Effector memory CD4-positive, alpha-beta T cell (primary cell): ENCODE data around the gene TNFRSF12A.

Experiments used
- DNase-seq, 3 donors: peaks; one replicate each; pipeline ENCODE4 v3.0.0-alpha.2; 2020
- H3K27ac ChIP-seq: 2 replicates; pipeline ENCODE4 v1.7.0; 2013; ENCODE audit warnings: mild to moderate bottlenecking, low read length, moderate library complexity; ENCODE audit not compliant: insufficient read depth, poor library complexity, severe bottlenecking
- H3K27me3 ChIP-seq: replicated peaks from 2 replicates; pipeline ENCODE4 v1.7.0; 2013; ENCODE audit warnings: mild to moderate bottlenecking, low read length; ENCODE audit not compliant: insufficient read depth, control insufficient read depth, poor library complexity, severe bottlenecking
- H3K36me3 ChIP-seq: 2 replicates; pipeline ENCODE4 v1.7.0; 2013; ENCODE audit warnings: mild to moderate bottlenecking, low read length, moderate library complexity; ENCODE audit not compliant: control insufficient read depth, insufficient read depth
- H3K4me1 ChIP-seq: 2 replicates; pipeline ENCODE4 v1.7.0; 2013; ENCODE audit warnings: low read length, mild to moderate bottlenecking; ENCODE audit not compliant: control insufficient read depth, insufficient read depth, poor library complexity, severe bottlenecking
- H3K4me3 ChIP-seq: 2 replicates; pipeline ENCODE4 v1.7.0; 2013; ENCODE audit warnings: low read length, low read depth, mild to moderate bottlenecking; ENCODE audit not compliant: insufficient read depth, poor library complexity, severe bottlenecking
- H3K9me3 ChIP-seq: 2 replicates; pipeline ENCODE4 v1.7.0; 2013; ENCODE audit warnings: mild to moderate bottlenecking, low read length, moderate library complexity; ENCODE audit not compliant: control insufficient read depth

TNFRSF12A gene

DNA sequence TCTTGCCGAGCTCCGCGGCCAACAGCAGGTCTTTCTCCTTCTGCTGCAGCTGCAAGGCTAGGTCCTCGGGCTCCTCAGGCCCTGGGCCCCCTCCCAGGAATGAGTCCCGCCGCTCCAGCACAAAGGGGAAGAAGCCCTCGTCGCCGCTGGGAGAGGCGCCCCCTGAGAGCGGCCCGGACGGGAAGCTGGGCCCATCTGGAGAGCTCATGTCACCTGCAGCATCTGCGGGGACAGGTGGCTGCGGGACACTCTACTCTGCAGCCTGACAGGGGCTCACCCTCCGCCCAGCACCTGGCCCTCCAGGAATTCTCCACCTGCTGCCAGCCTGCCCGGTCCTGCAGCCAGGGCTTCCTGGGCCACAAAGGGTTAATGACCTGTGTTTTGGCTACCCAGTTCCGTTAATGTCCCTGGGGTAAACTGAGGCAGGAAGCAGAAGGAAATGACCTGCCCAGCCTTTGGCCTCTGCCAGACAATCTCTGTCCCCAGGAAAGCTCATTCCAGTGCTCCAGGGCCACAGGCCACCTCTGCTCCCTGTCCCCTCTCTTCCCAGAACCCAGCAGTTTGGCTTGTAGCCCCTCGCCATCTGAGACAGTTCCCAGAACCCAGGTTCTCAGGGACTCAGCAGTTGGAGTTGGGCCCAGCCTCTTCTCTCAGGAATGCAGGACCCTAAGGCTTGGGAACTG is 15.3 kb downstream of the TNFRSF12A start:
- Histone ChIP-seq H3K27ac (no peak overlapping the region), H3K4me1 (peaks cover 14% of the 10 kb centered on the region), H3K27me3 (peaks cover 42% of the 10 kb centered on the region), H3K36me3 (no peaks in the 10 kb centered on the region), H3K9me3 (no peaks in the 10 kb centered on the region), H3K4me3 (no peak overlapping the region)
- DNase-seq, result no peak

DNA sequence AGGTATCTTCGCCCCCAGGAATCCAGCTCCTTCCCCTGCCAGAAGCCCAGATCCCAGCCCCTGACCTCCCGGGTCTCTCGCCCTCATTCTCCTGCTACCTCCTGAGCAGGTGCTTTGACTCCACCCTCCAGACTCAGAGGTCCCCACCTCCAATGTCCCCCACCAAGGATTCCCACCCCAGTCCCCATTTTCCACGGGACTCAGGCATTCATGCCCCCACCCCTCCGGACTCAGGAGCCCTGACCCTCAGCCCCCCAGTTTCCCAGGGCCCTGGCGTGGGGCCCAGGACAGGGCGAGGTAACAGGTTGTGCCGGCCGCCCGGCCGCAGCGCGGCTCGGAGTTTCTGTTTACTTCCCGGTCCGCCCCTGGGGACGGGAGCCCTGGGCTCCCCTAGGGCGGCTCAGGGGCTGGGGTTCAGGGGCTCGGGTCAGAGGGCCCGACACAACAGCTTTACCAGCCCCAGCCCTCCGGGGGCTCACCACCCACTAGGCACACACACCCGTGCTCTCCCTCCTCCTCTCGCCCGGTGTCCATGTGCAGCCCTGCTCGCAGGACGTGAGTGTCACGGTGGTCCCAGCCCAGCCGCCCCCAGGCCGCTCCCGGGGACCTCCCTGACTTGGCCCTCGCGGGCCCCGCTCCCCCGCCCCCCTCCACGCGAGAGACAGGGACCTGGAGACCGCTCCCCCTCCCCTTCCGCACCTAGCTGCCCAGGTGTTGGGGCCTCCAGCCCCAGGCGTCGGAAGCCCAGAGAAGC is 16.0 kb downstream of the TNFRSF12A start:
- no peak for DNase-seq
- Histone ChIP-seq H3K27me3 (peaks cover 44% of the 10 kb centered on the region), H3K9me3 (no peaks in the 10 kb centered on the region), H3K27ac (no peak overlapping the region), H3K36me3 (no peaks in the 10 kb centered on the region), H3K4me3 (peak overlapping the region; percentile 12), H3K4me1 (peaks cover 14% of the 10 kb centered on the region)

DNA sequence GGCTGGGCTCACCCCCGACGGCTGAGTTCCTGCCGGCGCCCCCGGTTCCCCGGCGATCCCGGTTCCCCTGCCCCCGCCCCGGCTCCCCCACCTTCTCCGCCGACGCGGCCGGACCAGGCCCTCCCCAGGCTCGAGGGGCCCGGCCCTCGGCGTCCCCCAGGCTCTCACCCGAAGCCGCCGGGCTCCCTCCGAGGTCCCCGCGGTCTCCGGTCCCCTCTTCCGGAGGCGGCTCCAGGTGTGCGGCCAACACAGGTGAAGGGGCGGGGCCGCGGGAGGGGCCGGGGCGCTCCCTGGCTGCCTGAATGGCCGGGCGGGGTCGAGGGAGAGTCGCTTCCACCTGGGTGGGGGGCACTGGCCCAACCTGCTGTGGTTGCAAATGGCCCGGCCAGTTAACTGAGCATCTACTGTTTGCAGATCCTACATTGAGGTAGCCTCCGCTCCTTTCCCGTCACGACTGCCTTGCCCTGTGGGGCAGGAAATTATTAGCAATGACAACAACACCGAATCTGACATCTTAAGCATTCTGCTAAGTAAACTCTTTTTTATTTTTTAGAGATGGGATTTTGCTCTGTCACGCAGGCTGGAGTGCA is 16.7 kb downstream of the TNFRSF12A start, which contains the start of gene BICDL2:
Gene BICDL2, minus strand, starts transcription at position 219 of the 590 bp plus-strand sequence. CDS start 1,448 bp downstream, outside the sequence.
- peaks cover 14% of the 10 kb centered on the region for H3K4me1 ChIP-seq
- peaks cover 44% of the 10 kb centered on the region for H3K27me3 ChIP-seq
- H3K27ac ChIP-seq, result no peak within 1 kb of the TSS
- H3K9me3 ChIP-seq, result no peaks in the 10 kb centered on the region
- H3K4me3 ChIP-seq, result peak within 1 kb of the TSS; percentile 12
- no peaks in the 10 kb centered on the region for H3K36me3 ChIP-seq
- DNase-seq, result no peak

DNA sequence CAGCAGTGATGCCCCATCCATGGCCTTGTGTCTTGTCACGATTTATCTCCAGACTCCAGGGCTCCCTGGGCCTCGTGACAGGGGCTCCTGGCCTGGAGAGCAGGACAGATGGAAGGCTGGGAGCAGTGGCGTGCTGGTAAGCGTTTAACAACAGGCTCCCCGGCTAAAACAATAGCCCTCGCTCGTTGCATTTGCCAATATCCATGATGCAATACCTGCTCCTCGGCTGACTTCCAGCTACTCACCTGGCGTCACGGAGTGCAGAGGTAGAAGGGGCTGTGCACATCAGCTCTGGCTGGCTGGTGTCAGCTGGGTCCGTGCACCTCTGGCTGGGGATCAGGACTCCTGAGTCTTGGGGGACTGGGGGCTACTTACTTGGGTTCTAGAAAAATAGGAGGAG is 18.1 kb downstream of the TNFRSF12A start:
- H3K36me3 ChIP-seq, result no peaks in the 10 kb centered on the region
- H3K4me3 ChIP-seq, result no peak overlapping the region
- no peak for DNase-seq
- no peaks in the 10 kb centered on the region for H3K9me3 ChIP-seq
- H3K4me1 ChIP-seq, result peaks cover 14% of the 10 kb centered on the region
- H3K27me3 ChIP-seq, result peaks cover 48% of the 10 kb centered on the region
- no peak overlapping the region for H3K27ac ChIP-seq

DNA sequence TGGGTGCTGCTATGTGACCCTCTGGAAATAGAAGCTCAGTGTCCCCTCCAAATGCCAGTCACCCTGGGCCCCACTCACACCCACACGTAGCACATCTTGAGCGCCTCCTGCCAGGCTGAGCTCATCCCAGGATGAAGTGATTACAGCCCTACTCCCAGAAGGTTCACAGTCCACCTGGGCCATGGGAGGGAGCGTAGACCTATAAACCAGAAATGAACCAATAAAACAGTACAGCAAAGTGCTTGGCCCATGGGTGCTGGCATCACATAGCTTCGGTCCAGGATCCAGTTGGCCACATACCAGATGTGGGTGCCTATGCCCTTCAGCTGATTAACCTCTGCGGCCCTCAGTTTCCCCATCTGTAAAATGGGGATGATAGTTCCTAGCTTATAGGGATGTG is 18.7 kb downstream of the TNFRSF12A start:
- DNase-seq, result no peak
- Histone ChIP-seq H3K27ac (no peak overlapping the region), H3K36me3 (no peaks in the 10 kb centered on the region), H3K9me3 (no peaks in the 10 kb centered on the region), H3K4me1 (peaks cover 14% of the 10 kb centered on the region), H3K27me3 (peaks cover 54% of the 10 kb centered on the region), H3K4me3 (no peak overlapping the region)

DNA sequence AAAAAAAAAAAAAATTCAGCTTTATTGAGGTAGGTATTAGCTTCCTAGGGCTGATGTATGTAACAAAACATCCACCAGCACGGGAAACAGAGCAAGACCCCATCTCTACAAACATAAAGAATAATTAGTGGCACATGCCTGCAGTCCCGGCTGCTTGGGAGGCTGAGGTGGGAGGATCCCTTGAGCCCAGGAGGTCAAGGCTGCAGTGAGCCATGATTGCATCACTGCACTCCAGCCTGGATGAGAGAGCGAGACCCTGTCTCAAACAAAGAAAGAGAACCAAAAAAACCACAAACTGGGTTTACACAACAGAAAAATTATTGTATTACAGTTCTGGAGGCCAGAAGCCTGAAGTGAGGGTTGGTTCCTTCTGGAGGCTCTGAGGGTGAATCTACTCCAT is 22.2 kb downstream of the TNFRSF12A start:
- H3K27ac ChIP-seq, result no peak overlapping the region
- no peaks in the 10 kb centered on the region for H3K9me3 ChIP-seq
- no peak overlapping the region for H3K4me3 ChIP-seq
- no peaks in the 10 kb centered on the region for H3K36me3 ChIP-seq
- peaks cover 16% of the 10 kb centered on the region for H3K4me1 ChIP-seq
- no peak for DNase-seq
- peaks cover 47% of the 10 kb centered on the region for H3K27me3 ChIP-seq

DNA sequence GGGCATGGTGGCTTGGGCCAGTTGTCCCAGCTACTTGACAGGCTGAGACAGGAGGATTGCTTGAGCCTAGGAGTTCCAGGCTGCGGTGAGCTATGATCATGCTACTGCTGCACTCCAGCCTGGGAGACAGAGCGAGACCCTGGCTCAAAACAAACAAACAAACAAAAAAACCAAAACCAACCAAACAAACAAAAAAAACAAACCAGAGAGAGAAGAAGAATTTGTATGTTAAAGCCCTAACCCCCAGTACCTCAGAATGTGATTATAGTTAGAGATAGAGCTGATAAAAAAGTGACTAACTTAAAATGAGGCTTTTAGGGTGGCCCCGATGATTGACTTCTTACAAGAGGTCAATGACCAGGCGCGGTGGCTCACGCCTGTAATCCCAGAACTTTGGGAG is 24.5 kb downstream of the TNFRSF12A start:
- Histone ChIP-seq H3K27ac (no peak overlapping the region), H3K4me1 (peaks cover 16% of the 10 kb centered on the region), H3K9me3 (no peaks in the 10 kb centered on the region), H3K36me3 (no peaks in the 10 kb centered on the region), H3K27me3 (peaks cover 32% of the 10 kb centered on the region), H3K4me3 (no peak overlapping the region)
- DNase-seq, result no peak

DNA sequence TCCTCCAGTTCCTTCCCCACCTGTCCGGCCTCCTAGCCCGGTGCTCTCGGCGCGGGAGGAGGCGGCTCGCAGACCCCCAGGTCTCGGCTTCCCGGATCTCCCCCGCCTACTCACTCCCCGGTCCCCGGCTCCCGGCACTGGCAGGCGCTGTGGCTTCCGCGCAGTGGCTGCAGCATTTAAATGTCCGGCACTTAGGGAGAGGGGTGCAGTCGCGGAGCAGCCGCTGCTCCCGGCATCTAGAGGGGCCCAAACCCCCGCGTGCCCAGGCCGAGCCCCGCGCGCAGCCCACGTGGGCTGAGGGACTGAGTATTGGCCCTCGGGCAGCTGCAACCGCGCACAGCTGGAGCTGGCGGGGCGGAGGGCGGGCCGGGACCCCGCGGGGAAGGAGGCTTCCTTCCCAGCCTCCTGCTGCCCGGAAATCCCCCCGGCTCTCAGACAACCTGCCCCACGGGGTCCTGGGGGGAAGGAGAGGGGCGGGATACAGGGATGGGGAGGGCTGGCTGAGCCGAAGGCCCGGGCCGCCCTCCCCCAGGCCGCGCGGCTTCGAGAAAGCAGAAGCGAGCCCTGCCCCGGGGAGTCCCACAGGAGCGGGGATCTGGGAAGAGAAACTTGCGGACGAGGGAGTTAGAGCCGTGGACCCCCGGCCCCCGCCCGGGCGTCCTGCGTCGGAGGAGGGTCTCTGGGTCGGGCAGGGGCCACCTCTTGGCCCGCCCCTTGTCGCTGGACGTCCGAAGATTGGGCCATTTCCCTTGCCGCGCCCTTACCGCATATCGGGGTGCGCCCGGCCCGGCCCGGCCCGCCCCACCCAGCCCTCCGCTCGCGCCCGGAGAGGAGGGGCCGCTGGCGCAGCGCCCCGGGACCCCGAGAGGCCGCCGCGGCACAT is 25.8 kb downstream of the TNFRSF12A start, which contains the start of gene MMP25:
Gene MMP25, plus strand, starts transcription at position 804 of the 883 bp plus-strand sequence. CDS start 357 bp downstream, outside the sequence.
- H3K4me1 ChIP-seq, result peaks cover 16% of the 10 kb centered on the region

DNA sequence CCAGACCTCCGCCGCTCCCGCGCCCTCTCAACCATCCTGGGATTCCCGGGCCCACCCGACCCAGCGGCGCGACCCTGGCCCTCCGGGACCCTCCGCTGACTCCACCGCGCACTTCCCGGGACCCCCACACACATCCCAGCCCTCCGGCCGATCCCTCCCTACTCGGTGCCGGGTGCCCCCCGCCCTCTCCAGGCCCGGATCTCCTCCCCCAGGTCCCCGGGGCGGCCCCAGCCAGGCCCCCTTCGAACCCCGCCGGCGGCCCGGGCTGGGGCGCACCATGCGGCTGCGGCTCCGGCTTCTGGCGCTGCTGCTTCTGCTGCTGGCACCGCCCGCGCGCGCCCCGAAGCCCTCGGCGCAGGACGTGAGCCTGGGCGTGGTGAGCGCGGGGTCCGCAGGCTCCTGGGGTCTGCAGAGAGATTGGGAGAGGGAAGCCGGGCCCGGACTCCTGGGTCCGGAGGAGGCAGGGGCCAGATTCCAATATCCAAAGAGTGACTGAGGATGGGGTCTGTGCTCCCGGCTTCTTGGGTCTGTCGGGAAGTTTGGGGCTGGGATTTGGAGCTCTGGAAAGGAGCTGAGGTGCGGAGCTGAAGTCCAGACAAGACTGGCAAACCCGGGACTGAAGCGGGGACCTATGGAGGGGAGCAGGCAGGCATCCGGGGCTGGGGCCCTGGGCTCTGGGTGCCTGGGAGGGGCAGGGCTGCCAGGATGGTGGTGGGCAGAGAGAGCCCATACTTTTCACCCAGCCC is 26.6 kb downstream of the TNFRSF12A start:
- no peak overlapping the region for H3K27ac ChIP-seq
- peak overlapping the region; percentile 18 for H3K4me3 ChIP-seq
- no peak for DNase-seq
- H3K9me3 ChIP-seq, result no peaks in the 10 kb centered on the region
- H3K27me3 ChIP-seq, result peaks cover 27% of the 10 kb centered on the region
- H3K36me3 ChIP-seq, result no peaks in the 10 kb centered on the region
- H3K4me1 ChIP-seq, result peaks cover 16% of the 10 kb centered on the region

More for the DNA sequence above, 25.8 kb downstream of the TNFRSF12A start, which contains the start of gene MMP25:
- H3K27me3 ChIP-seq, result peaks cover 27% of the 10 kb centered on the region
- peak within 1 kb of the TSS; percentile 68 for H3K4me3 ChIP-seq
- DNase-seq, result no peak
- H3K36me3 ChIP-seq, result no peaks in the 10 kb centered on the region
- no peaks in the 10 kb centered on the region for H3K9me3 ChIP-seq
- H3K27ac ChIP-seq, result no peak within 1 kb of the TSS
